Esophagus muscularis mucosa (tissue), 4 donors: ENCODE measurements around the gene CAMTA1. TPM values are rescaled to one million over a fixed set of nuclear protein-coding genes. Genes with fewer than 3 reads are reported as not detected.

Experiments
- DNase-seq: peaks from one replicate; pipeline ENCODE4 v3.0.0-alpha.2; 2017; ENCODE audit errors: extremely low spot score
- H3K27ac ChIP-seq, 4 donors: fragments of 200-600 bp; sonication (generic); replicated peaks in 1 of 4; 1 replicate in 3 of 4; 2 replicates in 1 of 4; pipeline ENCODE4 v1.5.1; 2016 to 2019; ENCODE audit warnings: mild to moderate bottlenecking in 1 of 4
- H3K27me3 ChIP-seq, 4 donors: fragments of 200-600 bp; sonication (generic); one replicate each; pipeline versions ENCODE4 v1.5.1 to v1.6.0; 2016 to 2019
- H3K36me3 ChIP-seq, 4 donors: fragments of 200-600 bp; sonication (generic); one replicate each; pipeline ENCODE4 v1.5.1; 2016 to 2019
- H3K4me1 ChIP-seq, 4 donors: fragments of 200-600 bp; sonication (generic); one replicate each; pipeline ENCODE4 v1.5.1; 2016 to 2019
- H3K4me3 ChIP-seq, 4 donors: fragments of 200-600 bp; sonication (generic); 1 replicate in 2 of 4; 2 replicates in 2 of 4; pipeline ENCODE4 v1.5.1; 2016 to 2019; ENCODE audit warnings: mild to moderate bottlenecking in 4 of 4, moderate library complexity in 1 of 4
- H3K9me3 ChIP-seq, 4 donors: fragments of 200-600 bp; sonication (generic); 1 replicate in 3 of 4; 2 replicates in 1 of 4; pipeline ENCODE4 v1.5.1; 2016 to 2019
- EP300 ChIP-seq: sonication (generic); formaldehyde crosslinking; IDR thresholded peaks from one replicate; pipeline ENCODE4 v1.6.1; 2017; ENCODE audit warnings: antibody characterized with exemption
- POLR2A ChIP-seq: fragments of 450-650 bp; IDR thresholded peaks from one replicate; pipeline ENCODE4 v1.6.1; 2017; ENCODE audit warnings: antibody characterized with exemption, moderate library complexity, mild to moderate bottlenecking, low read depth
- POLR2AphosphoS5 ChIP-seq, 2 donors: sonication (generic); formaldehyde crosslinking; IDR thresholded peaks; one replicate each; pipeline ENCODE4 v1.6.1; 2017; ENCODE audit warnings: antibody characterized with exemption in 2 of 2
- WGBS: methylation state at CpG from one replicate; pipeline ENCODE4 v1.1.5; 2018; 5-methylcytosine and 5-hydroxymethylcytosine counted together
- intact Hi-C: fragments of 100-400 bp; cut with DNase I; formaldehyde crosslinking; loops from one replicate; pipeline ENCODE4 v1.15.1; 2023
- total RNA-seq, 4 donors: library from RNA; depleted of rRNA; stranded (reverse); fragments of >200 nt; gene quantifications; one replicate each; pipeline versions ENCODE4 v1.1.0 to v1.2.1, GENCODE V29; 2016
- TF ChIP-seq, protein P1 (sequence below), 3 experiments: fragments of 200-600 bp in 2 of 3; fragments of 450-650 bp in 1 of 3; sonication (generic) in 2 of 3; IDR thresholded peaks; one replicate each; pipeline ENCODE4 v1.5.1; 2017 to 2019; ENCODE audit warnings: antibody characterized with exemption in 3 of 3, mild to moderate bottlenecking in 2 of 3, moderate library complexity in 1 of 3

Gene CAMTA1
- total RNA-seq, 4 donors from 2014 or later = 109 to 226 (median 139) TPM

- no peak overlapping the region for H3K4me3 ChIP-seq
- no peaks in the 10 kb centered on the region for H3K36me3 ChIP-seq
- no peak overlapping the region for H3K27ac ChIP-seq
- TF ChIP-seq POLR2A (no peak), POLR2AphosphoS5 (IDR thresholded peaks at IDR 0.05) (no peak), EP300 (no peak)
- TF ChIP-seq, protein P1, sequence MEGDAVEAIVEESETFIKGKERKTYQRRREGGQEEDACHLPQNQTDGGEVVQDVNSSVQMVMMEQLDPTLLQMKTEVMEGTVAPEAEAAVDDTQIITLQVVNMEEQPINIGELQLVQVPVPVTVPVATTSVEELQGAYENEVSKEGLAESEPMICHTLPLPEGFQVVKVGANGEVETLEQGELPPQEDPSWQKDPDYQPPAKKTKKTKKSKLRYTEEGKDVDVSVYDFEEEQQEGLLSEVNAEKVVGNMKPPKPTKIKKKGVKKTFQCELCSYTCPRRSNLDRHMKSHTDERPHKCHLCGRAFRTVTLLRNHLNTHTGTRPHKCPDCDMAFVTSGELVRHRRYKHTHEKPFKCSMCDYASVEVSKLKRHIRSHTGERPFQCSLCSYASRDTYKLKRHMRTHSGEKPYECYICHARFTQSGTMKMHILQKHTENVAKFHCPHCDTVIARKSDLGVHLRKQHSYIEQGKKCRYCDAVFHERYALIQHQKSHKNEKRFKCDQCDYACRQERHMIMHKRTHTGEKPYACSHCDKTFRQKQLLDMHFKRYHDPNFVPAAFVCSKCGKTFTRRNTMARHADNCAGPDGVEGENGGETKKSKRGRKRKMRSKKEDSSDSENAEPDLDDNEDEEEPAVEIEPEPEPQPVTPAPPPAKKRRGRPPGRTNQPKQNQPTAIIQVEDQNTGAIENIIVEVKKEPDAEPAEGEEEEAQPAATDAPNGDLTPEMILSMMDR (IDR thresholded peaks at IDR 0.05) = no peak
- peaks cover 7 to 26% (median 23%) of the 10 kb centered on the region in 4 donors for H3K4me1 ChIP-seq
- intact Hi-C loops = no loop called here
- H3K9me3 ChIP-seq = no peaks in the 10 kb centered on the region
- DNase-seq = no peak
- H3K27me3 ChIP-seq = peaks cover 0 to 9% (median 0%) of the 10 kb centered on the region in 4 donors
- 100% methylated on average over 4 of the region's 4 CpGs for WGBS
Measured at GRCh38 chr1:6924891-6925290, 139.6 kb downstream of the CAMTA1 start.

GRCh38 chr1:6927626-6928025 is 142.4 kb downstream of the CAMTA1 start:
- TF ChIP-seq POLR2AphosphoS5 (IDR thresholded peaks at IDR 0.05) = no peak
- no peak for TF ChIP-seq EP300
- TF ChIP-seq POLR2A = no peak
- TF ChIP-seq, protein P1 (IDR thresholded peaks at IDR 0.05) = no peak
- 58% methylated on average over 4 of the region's 4 CpGs for WGBS
- H3K9me3 ChIP-seq = no peaks in the 10 kb centered on the region
- H3K27me3 ChIP-seq = peaks cover 0 to 5% (median 0%) of the 10 kb centered on the region in 4 donors
- H3K4me3 ChIP-seq = no peak overlapping the region
- H3K4me1 ChIP-seq = peaks cover 5 to 17% (median 16%) of the 10 kb centered on the region in 4 donors
- intact Hi-C loops = no loop called here
- H3K36me3 ChIP-seq = no peaks in the 10 kb centered on the region
- H3K27ac ChIP-seq = no peak overlapping the region
- no peak for DNase-seq

DNA sequence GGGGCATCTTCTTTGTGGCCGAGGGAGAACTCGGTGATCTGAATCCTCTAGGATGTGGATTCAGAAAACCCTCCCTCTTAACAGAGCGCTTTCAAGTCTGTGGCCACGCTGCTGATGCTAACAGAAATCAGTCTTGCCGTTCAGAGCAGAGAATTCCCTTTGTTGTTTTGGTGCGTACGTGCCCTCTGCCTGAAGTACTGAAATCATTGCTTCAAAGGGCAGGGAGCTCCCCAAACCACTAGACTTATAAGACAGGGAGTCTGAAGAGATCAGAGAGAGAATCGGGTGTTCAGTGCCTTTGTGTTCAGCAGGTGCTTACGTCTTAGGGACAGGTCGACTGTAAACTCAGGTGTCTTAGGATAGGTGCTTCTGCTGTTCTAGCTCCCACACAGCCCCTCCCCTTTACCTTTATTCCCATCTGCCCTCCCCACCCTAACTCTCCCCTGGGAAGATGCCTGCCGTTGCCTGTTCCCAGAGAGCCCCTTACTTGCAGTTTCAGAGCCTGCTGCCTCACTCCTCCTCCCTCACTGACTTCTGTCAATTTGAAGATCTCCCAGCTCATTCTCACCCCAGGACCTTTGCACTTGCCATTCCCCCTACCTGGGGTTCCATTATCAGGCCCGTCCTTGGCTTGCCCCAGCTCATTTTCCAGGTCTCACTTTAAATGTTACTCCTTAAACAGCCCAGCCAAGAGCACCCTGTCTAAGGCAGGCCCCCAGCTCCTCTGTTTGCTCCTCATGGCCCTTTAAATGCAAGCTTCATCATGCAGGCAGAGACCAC is 143.0 kb downstream of the CAMTA1 start:
- TF ChIP-seq POLR2AphosphoS5 (IDR thresholded peaks at IDR 0.05) (no peak), EP300 (no peak), POLR2A (no peak)
- TF ChIP-seq, protein P1 (IDR thresholded peaks at IDR 0.05) = no peak
- H3K4me1 ChIP-seq = peaks cover 0 to 11% (median 10%) of the 10 kb centered on the region in 4 donors
- DNase-seq = no peak
- intact Hi-C loops = no loop called here
- peaks cover 0 to 5% (median 0%) of the 10 kb centered on the region in 4 donors for H3K27me3 ChIP-seq
- H3K27ac ChIP-seq = no peak overlapping the region
- H3K36me3 ChIP-seq = no peaks in the 10 kb centered on the region
- H3K4me3 ChIP-seq = no peak overlapping the region
- no peaks in the 10 kb centered on the region for H3K9me3 ChIP-seq
- 91% methylated on average over 12 of the region's 12 CpGs for WGBS

GRCh38 chr1:6930732-6931300 is 145.6 kb downstream of the CAMTA1 start:
- TF ChIP-seq, protein P1 (IDR thresholded peaks at IDR 0.05) = no peak
- TF ChIP-seq POLR2A (no peak), POLR2AphosphoS5 (IDR thresholded peaks at IDR 0.05) (no peak), EP300 (no peak)
- intact Hi-C loops = no loop called here
- H3K4me1 ChIP-seq = peaks cover 0 to 9% (median 4%) of the 10 kb centered on the region in 4 donors
- H3K27ac ChIP-seq = no peak overlapping the region
- H3K36me3 ChIP-seq = no peaks in the 10 kb centered on the region
- 84% methylated on average over 7 of the region's 8 CpGs for WGBS
- H3K9me3 ChIP-seq = no peaks in the 10 kb centered on the region
- DNase-seq = no peak
- peaks cover 0 to 25% (median 3%) of the 10 kb centered on the region in 4 donors for H3K27me3 ChIP-seq
- no peak overlapping the region for H3K4me3 ChIP-seq
